Stimulated activated CD8-positive, alpha-beta memory T cell treated with anti-CD3 and anti-CD28 coated beads, Interleukin-2, amount 100 ng/mL, for 48 hours (primary cell): ENCODE measurements around the gene RNF168.
A peak's percentile ranks its signal among the peaks of the same experiment; 100 is the strongest.
"Not testable (repeated sequence)": the region's sequence is repeated elsewhere in the genome, so short reads cannot be mapped to it uniquely, and the experiment has no call there.

Experiments used
- DNase-seq, 2 donors: peaks; one replicate each; pipeline ENCODE4 v3.0.0-alpha.2; 2020; ENCODE audit warnings: low read depth in 2 of 2

The RNF168 gene, protein sequence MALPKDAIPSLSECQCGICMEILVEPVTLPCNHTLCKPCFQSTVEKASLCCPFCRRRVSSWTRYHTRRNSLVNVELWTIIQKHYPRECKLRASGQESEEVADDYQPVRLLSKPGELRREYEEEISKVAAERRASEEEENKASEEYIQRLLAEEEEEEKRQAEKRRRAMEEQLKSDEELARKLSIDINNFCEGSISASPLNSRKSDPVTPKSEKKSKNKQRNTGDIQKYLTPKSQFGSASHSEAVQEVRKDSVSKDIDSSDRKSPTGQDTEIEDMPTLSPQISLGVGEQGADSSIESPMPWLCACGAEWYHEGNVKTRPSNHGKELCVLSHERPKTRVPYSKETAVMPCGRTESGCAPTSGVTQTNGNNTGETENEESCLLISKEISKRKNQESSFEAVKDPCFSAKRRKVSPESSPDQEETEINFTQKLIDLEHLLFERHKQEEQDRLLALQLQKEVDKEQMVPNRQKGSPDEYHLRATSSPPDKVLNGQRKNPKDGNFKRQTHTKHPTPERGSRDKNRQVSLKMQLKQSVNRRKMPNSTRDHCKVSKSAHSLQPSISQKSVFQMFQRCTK

DNA sequence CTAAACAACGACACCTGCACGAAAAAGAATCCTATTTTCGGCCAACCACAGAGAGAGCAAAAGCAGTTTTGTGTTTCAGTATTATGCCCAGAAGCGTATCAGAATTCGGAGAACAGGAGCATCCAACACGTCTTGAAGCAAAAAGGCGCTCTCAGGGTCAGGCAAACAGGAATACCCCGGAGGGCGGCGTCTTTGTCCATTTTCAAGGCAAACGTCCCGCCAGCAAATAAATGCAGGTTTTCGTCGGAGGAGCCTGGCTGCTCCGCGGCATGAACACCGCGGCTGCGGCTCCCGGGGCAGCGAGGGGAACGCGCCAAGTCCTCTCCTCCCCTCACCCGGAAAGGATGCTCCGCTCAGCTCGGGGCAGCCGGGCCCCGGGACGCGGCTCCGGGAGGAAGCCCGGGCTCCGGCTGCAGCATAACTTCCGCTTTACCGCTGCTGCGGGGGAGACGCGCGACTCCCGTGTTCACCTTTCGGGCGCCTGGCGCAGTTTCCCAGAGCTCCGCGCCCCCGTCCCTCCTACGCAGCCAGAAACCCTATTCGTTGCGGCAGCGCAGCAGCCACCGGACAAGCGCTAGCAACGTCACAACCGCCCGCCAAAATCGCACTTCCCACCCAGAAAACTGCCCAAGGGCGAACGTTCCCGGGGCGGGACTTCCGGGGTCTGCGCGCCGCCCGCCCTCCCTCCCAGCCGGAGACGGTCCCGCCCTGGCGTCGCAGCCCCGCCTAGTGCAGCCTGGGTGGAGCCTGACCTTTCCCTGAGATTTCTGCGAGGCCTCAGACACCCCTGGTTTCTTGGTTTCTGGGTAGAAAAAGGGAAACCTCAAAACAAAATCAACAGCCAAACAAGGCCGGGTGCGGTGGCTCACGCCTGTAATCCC, at the start of gene RNF168:
Gene RNF168 (minus strand): TSS at position 573 of the 881 bp plus-strand sequence. CDS start 595 bp downstream, outside the sequence.
- peak; percentile 94 to 97 for DNase-seq

DNA sequence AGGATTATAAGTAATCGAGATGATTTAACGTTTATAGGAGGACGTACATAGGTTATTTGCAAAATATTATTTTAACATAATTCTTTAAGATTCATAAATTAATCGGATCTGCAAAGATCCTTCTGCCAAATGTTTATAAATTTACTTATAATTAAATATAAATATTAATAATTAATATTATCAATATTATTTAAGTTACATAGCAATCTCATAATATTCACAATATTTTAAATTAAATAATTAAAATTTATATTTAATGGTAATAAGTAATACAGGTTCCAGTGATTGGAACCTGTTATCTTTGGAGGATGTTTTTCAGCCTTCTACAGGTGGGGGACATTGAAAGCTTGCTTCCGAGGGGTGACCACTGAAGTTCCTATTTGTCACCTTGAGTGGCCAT, 48.7 kb upstream of the RNF168 start:
- no peak for DNase-seq

DNA sequence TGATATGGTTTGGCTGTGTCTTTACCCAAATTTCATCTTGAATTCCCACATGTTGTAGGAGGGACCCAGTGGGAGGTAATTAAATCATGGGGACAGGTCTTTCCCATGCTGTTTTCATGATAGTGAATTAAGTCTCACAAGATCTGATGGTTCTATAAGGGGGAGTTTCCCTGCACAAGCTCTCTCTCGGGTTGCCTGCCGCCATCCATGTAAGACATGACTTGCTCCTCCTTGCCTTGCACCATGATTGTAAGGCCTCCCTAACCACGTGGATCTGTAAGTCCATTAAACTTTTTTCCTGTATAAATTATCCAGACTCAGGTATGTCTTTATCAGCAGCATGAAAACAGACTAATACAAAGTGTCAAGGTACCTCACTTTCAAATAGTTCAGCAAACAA, 46.6 kb upstream of the RNF168 start:
- DNase-seq: not testable (repeated sequence)

DNA sequence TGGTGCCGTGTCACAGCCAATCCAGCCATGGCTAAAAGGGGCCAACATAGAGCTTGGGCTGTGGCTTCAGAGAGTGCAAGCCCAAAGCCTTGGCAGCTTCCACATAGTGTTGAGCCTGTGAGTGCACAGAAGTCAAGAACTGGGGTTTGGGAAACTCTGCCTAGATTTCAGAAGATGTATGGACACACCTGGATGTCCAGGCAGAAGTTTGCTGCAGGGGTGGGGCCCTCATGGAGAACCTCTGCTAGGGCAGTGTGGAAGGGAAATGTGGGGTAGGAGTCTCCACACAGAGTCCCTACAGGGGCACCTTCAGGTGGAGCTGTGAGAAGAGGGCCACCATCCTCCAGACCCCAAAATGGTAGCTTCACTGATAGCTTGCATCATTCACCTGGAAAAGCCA, 45.7 kb upstream of the RNF168 start:
- not testable (repeated sequence) for DNase-seq

DNA sequence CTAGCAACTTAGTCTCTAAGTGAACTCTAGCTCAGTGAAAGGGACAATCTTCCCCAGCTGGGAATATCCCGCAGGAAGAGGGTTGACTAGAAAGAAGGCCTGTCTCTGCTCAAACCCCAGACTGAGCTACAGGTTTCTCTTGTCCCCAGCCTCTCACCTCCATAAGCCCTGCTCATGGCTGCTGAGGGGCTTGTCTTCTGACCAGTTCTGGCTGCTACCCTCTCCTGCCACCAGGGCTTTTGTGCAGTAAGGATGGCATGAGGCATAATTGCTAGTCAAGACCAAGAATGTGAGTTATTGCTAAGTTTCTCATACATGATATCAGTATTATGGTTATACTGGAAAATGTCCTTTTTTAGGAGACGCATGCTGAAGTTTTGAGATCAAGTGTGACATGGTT, 43.5 kb upstream of the RNF168 start:
- DNase-seq: no peak

DNA sequence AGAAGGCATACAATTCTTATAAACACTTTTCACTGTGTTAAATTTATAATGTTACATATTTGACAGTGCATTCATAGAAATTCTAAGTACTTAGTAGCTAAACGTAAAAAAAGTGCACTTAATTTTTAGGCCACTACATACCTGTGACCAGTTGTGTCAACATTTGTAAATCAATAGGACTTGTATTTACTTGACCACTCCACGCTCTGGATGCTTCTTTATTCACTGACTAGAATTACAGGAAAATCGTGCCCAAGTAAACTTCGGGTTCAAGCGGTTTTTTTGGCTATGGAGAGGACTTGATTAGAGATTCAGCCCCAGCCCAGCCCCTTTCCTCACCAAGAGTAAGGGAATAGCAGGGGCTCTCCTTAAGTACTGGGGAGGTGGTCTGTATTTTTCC, 43.0 kb upstream of the RNF168 start:
- no peak for DNase-seq

DNA sequence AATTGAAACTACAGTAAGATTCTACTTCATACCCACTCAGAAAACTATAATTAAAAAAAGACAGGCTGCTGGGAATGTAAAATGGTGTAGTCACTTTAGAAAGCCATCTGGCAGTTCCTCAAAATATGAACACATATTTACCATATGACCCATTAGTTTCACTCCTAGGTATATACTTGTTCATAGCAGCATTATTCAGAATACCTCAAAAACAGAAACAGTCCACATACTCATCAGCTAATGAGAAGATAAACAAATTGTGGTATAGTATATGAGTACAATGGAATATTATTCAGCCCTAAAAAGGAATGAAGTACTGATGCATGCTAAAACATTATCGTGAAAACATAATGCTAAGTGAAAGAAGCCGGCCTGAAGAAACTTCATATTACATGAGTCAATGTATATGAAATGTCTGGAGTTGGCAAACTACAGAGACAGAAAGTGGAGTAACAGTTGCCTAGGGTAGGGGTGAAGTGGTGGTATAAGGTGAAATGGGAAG, 41.0 kb upstream of the RNF168 start:
- no peak for DNase-seq

DNA sequence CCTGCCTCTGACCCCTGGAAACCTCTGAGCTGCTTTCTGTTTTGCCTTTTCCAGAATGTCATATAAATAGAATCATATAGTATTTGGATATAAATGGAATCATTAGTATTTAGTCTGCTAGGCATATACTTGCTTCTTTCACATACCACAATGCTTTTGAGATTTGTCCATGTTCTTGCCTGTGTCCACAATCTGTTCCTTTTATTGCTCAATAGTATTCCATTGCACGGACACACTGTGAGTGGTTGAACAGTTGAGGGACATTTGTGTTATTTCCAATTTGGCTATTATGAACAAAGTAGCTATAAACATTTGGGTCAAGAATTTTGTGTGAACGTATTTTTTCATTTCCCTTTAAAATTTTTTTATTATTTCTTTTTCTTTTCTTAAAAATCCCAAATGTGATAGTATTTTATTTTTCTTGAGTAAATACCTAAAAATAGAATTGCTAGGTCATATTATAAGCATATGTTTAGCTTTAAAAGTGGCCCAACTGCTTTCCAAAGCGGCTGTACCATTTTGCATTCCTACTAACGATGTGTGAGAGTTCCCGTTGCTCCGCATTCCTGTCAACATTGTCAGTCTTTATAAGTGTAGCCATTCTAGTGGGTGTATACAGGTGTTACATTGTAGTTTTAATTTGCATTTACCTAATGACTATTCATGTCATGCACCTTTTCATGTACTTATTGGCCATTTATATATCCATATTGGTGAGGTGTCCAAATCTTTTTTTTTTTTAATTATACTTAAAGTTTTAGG, 38.3 kb upstream of the RNF168 start:
- no peak for DNase-seq

DNA sequence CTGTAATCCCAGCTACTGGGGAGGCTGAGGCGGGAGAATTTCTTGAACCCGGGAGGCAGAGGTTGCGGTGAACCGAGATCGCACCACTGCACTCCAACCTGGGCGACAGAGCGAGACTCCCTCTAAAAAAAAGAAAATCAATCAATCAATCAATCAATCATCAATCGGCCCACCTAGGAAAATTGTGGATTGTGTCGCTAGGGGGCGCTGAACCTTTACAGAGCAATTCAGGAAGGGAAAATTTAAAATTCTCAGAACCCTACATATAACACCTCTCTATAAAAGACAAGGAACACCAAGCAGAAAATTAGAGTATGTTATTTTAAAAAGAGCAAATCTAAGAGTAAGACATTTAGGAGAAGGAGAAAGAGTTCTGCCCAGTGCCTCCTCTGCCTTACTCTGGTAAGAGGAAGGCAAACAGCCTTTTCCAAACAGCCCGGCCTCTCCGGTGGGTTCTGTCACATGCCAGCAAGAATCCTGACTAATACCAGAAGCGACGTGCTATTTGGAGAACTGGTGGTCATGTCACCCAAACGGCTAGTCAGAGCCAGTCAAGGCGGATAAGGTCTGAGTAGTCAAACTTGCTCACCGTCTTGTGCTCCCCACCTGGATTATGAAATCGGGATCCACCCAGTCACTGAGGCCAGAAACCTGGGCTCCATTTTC, 33.9 kb upstream of the RNF168 start:
- peak; percentile 53 to 54 for DNase-seq

DNA sequence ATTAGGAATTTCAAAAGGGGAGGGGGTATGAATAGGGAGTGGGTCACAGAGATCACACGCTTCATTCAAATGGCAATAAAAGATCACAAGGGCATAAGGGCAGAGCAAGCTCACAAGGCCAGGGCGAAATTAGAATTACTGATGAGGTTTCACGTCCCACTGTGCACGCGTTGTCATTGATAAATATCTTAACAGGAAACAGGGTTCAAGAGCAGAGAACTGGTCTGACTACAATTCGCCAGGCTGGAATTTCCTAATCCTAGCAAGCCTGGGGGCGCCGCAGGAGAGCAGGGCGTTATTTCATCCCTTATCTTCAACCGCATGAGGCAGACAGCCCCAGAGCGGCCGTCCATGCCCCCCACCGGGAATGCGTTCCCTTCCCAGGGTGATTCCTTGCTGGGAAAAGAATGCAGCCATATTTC, 29.7 kb upstream of the RNF168 start:
- no peak for DNase-seq

DNA sequence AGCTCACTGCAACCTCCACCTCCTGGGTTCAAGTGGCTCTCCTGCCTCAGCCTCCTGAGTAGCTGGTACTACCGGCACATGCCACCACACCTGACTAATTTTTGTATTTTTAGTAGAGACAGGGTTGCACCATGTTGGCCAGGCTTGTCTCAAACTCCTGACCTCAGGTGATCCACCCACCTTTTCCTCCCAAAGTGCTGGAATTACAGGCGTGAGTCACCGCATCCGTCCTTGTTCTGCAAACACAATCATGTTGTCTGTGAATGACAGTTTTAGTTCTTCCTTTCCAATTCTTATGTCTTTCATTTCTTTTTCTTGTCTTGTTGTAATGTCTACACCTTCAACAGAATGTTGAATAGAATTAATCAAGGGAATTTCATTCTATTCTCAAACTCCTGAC, 27.9 kb upstream of the RNF168 start:
- DNase-seq: no peak

DNA sequence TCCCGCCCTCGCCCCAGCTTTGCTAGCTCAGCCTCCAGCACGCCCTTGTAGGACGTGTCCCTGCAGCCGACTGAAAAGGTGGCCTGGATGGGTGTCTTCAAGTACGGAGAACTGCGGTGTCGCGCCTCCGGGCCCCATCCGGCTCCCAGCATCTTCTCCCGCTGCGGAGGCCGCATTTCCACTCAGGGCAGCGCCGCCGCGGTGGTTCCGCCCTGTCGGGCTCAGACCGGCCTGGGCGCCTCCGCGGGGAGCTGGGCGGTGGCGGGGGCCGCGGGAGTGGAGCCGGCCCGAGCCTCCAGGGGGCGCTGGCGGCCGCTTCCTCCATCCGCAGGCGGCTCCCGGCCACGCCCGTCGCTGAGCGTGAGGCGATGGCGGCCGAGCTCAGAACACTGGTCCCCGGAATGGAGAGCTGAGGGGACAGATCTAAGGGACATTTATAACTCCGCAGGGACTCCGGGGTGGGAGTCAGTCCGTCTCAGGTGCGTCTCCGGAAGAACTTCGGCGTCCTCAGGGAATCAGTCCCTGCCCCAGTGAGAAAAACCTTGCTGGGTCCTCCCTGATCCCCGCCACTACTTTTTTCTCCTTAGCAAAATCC, 25.2 kb upstream of the RNF168 start:
- DNase-seq: peak; percentile 82 to 91

DNA sequence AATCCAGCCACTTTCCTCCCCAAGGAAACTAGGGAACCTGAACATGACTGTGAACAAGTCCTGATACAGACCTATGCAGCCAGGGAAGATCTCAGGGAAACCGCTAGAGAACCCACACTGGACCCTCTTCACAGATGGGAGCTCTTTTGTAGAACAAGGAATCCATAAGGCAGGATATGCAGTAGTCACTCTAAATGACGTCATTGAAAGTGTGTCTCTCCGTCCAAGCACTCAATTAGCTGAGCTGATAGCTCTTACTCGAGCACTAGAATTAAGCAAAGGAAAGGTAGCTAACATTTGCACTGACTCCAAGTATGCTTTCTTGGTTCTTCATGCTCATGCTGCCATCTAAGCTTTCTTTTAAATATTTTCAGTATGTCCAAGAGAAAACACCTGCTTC, 21.6 kb upstream of the RNF168 start:
- DNase-seq: no peak

DNA sequence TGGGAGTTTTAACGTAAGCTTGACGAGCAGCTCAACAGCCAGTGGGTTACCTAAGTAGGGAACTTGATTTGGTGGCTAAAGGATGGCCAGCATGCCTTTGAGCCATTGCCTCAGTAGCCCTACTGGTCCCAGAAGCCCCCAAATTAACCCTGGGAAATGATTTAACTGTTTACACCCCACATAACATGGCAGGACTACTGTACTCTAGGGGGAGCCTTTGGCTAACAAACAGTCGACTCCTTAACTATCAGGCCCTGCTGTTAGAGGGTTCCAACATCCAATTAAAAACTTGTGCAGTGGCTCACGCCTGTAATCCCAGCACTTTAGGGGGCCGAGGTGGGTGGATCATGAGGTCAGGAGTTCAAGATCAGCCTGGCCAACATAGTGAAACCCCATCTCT, 21.0 kb upstream of the RNF168 start:
- DNase-seq: no peak

DNA sequence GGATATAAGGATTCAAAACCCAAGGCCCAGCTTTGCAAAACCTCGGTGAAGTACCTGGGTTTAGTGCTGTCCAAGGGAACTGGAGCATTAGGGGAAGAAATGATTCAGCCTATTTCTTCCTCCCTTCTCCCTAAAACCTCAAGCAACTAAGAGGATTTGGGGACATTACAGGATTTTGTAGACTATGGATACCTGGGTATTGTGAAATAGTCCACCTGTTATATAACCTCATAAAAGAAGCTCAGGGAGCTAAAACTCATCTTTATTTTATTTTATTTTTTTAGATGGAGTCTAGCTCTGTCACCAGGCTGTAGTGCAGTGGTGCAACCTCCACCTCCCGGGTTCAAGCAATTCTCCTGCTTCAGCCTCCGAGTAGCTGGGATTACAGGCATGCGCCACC, 20.3 kb upstream of the RNF168 start:
- DNase-seq: no peak

DNA sequence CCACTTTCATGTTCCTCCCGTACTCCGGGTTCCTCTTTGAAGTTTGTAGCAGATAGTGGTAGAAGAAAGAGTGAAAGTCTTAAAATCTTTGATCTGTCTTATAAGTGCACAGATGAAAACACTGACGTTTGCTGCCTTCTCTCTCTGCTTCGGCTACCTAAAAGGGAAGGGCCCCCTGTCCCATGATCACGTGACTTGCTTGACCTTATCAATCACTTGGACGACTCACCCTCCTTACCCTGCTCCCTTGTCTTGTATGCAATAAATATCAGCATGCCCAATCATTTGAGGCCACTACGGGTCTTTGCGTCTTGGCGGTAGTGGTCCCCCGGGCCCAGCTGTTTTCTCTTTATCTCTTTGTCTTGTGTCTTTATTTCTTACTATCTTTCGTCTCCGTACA, 17.7 kb upstream of the RNF168 start:
- DNase-seq: not testable (repeated sequence)

DNA sequence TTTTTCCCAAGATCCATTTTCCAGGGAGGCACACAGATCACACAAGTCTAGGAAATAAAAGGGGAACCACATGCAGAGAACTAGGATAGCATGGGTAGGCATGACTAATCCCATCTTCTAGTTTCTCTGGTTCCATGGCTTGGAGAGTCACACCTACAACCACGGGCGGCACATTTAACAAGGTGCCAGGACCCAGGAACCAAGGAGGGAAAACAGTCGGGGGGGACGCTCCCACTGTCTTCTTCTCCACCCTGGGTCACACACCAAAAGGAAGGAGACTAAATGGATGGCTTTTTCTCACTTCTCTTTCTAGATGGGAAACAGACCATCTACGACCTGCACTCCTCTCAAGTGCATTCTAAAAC, 16.1 kb upstream of the RNF168 start:
- DNase-seq: peak in 1 of 2 donors; percentile 8

DNA sequence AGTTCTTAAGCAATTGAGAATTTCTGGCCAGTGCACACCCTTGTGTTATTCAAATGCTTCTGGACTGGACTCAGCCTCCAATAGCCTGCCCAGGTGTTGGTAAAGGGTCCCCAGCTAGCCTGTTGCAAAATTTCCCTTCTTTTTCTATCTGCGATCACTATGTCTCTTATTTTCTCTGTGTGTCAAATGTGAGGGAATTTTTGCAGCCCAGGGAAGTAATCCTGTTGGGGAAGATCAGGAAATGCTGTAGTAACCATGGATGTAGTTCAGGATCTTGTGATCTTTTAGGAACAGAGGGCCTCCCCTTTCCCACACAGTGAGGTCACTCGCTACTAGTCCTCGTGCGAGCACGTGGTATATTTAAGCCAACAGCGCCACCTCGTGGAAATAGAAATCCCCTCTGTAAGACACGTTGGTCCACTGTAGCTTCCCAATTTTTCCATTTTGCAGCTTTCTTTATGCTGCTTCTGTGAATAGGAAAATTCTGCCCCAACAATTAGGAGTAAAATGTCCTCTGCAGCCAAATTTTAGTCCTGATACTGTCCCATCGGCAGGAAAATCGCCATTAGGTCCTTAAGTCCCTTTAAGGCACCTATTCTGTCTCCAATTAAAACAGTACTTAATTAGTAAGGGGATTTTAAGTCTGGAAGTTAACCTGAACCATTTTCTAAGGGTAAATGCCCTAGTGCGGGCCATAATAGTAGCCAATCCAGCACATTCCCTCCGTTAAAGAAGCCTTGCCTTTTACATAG, 15.6 kb upstream of the RNF168 start:
- DNase-seq: peak; percentile 25 to 46

DNA sequence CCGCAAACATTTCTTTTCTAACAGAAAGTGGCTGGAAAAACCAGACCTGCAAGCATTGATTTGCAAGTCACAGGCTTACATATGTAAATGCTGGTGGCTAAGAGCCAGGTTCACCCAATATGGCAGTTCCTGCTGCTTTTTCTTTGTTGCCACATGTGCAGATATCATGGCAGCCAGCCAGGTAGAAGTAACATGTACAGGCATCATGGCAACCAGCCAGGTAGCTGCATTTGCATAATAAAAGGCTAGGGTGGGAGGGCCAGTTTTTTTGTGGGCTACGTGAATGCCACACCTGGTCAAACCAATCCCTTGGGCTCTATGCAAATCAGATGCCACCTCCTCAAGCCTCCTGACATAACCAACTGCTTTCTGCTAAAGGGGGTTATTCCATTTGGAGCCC, 14.4 kb upstream of the RNF168 start:
- no peak for DNase-seq
